Mucosa of stomach (tissue), 1 donor: ENCODE data around the gene HOXA3.

Experiments
- H3K27me3 ChIP-seq: one replicate; pipeline ENCODE4 v1.7.0; 2013; ENCODE audit warnings: mild to moderate bottlenecking, low read length; ENCODE audit not compliant: control insufficient read depth, insufficient read depth
- H3K36me3 ChIP-seq: one replicate; pipeline ENCODE4 v1.7.0; 2013; ENCODE audit warnings: low read length; ENCODE audit not compliant: control insufficient read depth, insufficient read depth
- H3K4me1 ChIP-seq: one replicate; pipeline ENCODE4 v1.7.0; 2013; ENCODE audit warnings: mild to moderate bottlenecking, low read length; ENCODE audit not compliant: control insufficient read depth, insufficient read depth
- H3K4me3 ChIP-seq: one replicate; pipeline ENCODE4 v1.7.0; 2013; ENCODE audit warnings: low read length
- H3K9ac ChIP-seq: one replicate; pipeline ENCODE4 v1.7.0; 2013; ENCODE audit warnings: mild to moderate bottlenecking, low read length, moderate library complexity
- H3K9me3 ChIP-seq: one replicate; pipeline ENCODE4 v1.7.0; 2013; ENCODE audit warnings: mild to moderate bottlenecking, low read length, moderate library complexity; ENCODE audit not compliant: control insufficient read depth
- donor health status: Pancreatic carcinoma.

HOXA3 gene

DNA sequence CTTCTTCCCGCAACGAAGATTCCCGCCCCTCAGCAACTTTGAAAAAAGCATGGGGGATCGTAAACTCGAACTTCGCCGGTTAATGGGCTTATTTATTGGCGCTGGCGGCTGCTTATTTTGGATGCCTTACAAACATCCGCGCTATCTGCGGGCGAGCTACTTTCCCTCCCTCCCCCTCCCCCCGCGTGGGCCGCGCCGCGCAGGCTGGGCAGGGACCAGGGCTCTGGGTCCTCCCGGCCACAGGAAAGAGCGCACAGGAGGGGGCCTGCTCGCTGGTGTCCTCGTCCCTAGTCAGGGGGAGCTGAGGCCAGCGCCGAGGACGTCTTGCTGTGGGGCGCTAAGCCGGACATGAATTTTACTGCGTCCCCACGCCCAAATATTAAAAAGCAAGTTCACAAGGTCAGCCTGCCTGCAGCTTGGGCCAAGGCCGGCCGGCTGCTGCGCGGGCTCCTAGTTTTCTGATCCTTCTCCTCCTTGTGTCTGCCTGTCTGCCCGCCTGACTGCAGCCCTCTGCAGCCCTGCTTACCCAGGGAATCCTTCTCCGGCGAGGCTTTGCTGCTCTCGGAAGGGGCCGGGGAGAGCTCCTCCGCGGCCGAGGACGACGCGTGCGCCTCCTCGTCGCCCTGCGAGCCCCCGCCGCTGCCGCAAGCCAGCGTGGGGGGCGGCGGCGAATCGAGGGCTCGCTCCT lies 20.6 kb upstream of the HOXA3 start:
- Histone ChIP-seq H3K4me3 (no peak overlapping the region), H3K36me3 (no peaks in the 10 kb centered on the region), H3K4me1 (peaks cover 15% of the 10 kb centered on the region), H3K9ac (no peak overlapping the region), H3K9me3 (no peaks in the 10 kb centered on the region), H3K27me3 (peaks cover 100% of the 10 kb centered on the region)

DNA sequence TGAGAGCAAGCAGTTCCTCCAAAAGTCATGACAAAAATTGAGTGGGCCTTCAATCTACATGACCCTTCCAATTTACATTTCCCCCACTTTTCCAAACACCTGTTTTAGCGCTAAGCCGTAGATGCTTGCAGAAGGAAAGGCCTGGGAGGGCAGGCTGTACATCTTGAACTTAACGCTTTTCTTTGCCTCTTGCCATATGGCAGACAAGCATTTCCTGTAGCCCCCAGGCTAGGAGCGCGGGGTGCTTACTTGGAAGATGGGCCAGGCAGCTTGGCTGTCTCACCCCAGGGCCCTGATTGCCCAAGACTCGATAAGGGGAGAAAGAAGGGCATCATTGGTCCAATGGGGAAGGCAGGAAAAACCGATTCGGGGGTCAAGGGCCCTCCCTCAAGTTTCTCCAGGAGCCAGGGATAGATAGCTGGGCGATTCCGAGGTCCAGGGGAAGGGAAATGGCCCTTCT lies 20.0 kb upstream of the HOXA3 start:
- no peaks in the 10 kb centered on the region for H3K36me3 ChIP-seq
- peaks cover 100% of the 10 kb centered on the region for H3K27me3 ChIP-seq
- no peaks in the 10 kb centered on the region for H3K9me3 ChIP-seq
- H3K9ac ChIP-seq: no peak overlapping the region
- no peak overlapping the region for H3K4me3 ChIP-seq
- H3K4me1 ChIP-seq: peaks cover 15% of the 10 kb centered on the region

- H3K36me3 ChIP-seq: no peaks in the 10 kb centered on the region
- H3K4me3 ChIP-seq: no peak overlapping the region
- no peak overlapping the region for H3K9ac ChIP-seq
- H3K27me3 ChIP-seq: peaks cover 100% of the 10 kb centered on the region
- H3K9me3 ChIP-seq: no peaks in the 10 kb centered on the region
- H3K4me1 ChIP-seq: peaks cover 15% of the 10 kb centered on the region
Observed at GRCh38 chr7:27171637-27172314, 19.4 kb upstream of the HOXA3 start.

GRCh38 chr7:27171325-27171636 lies 18.9 kb upstream of the HOXA3 start:
- H3K4me1 ChIP-seq: peaks cover 15% of the 10 kb centered on the region

GRCh38 chr7:27170426-27171324 lies 18.3 kb upstream of the HOXA3 start:
- no peaks in the 10 kb centered on the region for H3K36me3 ChIP-seq
- peaks cover 15% of the 10 kb centered on the region for H3K4me1 ChIP-seq
- no peak overlapping the region for H3K4me3 ChIP-seq
- peaks cover 100% of the 10 kb centered on the region for H3K27me3 ChIP-seq
- no peak overlapping the region for H3K9ac ChIP-seq
- H3K9me3 ChIP-seq: no peaks in the 10 kb centered on the region

More at GRCh38 chr7:27171325-27171636, 18.9 kb upstream of the HOXA3 start:
- H3K27me3 ChIP-seq: peaks cover 100% of the 10 kb centered on the region
- no peaks in the 10 kb centered on the region for H3K36me3 ChIP-seq
- H3K4me3 ChIP-seq: no peak overlapping the region
- H3K9ac ChIP-seq: no peak overlapping the region
- no peaks in the 10 kb centered on the region for H3K9me3 ChIP-seq

DNA sequence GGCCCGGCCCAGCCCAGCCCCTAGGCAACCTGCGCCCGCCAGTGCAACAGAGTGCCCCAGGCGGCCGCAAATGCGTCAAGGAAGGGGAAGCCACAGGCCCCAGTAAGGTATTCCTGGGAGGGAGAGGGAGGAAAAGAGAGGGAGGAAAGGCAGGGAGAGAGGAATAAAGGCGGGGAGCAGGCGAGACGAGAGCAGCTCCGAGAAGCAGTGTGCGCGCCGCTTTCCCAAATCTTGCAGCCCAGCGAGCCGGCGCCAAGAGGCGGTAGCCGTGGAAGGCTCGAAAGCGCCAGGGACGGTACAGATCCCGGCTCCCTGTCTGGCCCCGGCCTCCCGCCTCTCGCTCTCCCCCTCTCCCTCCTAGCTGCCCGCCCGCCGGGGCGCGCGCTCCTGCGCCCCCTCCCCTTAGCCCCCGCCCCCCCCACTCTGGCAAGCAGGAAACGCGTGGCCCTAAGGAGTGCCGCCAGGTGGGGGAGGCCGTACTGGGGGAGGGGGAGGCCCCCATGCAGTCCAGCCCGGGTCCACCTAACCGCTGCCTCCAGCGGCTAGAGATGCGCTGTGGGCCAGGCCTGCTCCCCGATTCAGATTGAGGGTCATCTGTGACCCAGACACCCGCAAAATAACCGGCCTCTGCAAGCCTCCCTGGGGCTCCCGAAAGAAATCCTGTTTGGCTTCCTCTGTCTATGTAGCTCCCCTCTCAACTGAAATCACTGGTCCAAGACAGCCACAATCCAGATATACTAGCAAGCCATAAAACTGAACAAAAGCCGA lies 17.5 kb upstream of the HOXA3 start:
- Histone ChIP-seq H3K27me3 (peaks cover 100% of the 10 kb centered on the region), H3K4me3 (no peak overlapping the region), H3K9ac (no peak overlapping the region), H3K9me3 (no peaks in the 10 kb centered on the region), H3K4me1 (peaks cover 15% of the 10 kb centered on the region), H3K36me3 (no peaks in the 10 kb centered on the region)

DNA sequence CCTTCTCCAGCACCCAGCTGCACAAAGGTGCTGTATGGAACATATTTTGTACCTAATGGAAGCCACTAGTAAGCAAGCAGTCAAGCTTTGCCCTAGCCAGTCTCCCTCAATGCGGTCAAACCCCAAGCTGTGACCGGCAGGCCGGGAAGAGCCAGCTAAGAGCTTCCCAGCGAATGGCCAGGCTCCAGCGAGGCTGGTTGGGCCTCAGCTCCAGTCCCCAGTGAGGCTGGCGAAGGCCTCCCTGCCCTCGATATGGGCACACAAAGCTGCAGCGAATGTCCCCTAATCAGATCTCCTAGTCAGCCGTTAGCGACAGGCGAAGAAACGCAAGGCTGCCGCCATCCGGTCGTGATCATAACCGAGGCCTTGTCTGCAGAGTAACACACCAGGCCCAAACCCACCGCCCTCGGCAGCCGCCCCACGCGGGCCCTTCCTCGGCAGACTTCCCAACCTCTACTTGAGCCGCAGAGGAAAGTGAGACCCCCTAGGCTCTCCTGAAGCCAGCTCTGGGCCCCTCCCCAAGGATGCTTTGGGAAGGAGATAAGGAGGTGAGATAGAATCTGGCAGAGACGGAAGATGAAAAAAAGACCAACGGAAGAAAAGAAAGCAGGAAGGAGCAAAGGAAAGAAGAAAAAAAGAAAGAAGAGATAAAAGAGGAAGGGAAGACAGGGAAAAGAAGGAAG lies 16.0 kb upstream of the HOXA3 start:
- Histone ChIP-seq H3K36me3 (no peaks in the 10 kb centered on the region), H3K9me3 (no peaks in the 10 kb centered on the region), H3K4me3 (no peak overlapping the region), H3K4me1 (peaks cover 17% of the 10 kb centered on the region), H3K27me3 (peaks cover 100% of the 10 kb centered on the region), H3K9ac (no peak overlapping the region)

DNA sequence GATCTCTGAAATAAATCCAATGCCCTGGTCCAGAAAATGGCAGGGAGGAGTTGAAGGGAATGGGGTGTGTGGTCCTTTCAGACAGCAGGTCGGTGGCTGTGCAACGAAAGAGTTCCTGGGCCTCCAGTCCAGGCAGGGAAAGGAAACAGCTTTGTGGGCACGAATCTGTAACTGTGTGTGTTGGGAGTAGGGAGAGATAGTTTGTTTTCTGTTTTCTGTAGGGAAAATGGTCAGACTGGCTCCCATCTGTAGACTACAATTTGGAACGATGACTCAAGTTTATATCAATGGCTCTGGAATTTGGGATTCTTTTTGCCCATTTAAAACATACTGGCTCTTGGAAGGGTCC lies 15.5 kb upstream of the HOXA3 start:
- no peaks in the 10 kb centered on the region for H3K9me3 ChIP-seq
- peaks cover 100% of the 10 kb centered on the region for H3K27me3 ChIP-seq
- H3K4me3 ChIP-seq: no peak overlapping the region
- H3K36me3 ChIP-seq: no peaks in the 10 kb centered on the region
- peaks cover 17% of the 10 kb centered on the region for H3K4me1 ChIP-seq
- H3K9ac ChIP-seq: no peak overlapping the region

- Histone ChIP-seq H3K36me3 (no peaks in the 10 kb centered on the region), H3K27me3 (peaks cover 99% of the 10 kb centered on the region), H3K9me3 (no peaks in the 10 kb centered on the region), H3K4me3 (no peak overlapping the region), H3K9ac (no peak overlapping the region), H3K4me1 (peaks cover 12% of the 10 kb centered on the region)
Observed at GRCh38 chr7:27166531-27167505, 14.4 kb upstream of the HOXA3 start.

DNA sequence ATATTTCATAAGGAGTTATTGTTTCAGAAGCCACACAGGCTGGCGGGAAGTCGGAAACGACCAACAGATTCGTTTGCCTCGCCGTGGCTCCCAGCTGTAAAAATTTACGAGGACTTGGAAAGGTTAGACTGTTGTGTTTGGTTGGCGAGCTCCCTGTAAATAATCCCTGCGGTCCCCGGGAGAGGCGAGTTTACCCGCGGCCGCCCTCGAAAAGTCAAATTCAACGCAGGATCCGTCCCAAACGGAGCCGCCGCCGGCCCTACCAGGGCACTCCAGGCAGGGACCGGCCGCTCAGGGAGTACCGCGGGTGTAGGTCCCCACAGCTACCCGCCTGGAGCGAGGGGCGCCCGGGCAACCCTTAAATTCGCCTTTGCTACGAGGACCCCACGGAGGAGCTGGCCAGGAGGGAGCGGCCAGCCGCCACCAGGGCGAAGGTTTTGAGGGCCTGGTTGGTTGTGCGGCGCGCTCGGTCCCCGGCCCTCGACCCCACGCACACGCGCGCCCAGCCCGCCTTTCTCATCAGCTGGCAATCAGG lies 13.7 kb upstream of the HOXA3 start:
- peaks cover 99% of the 10 kb centered on the region for H3K27me3 ChIP-seq
- H3K9me3 ChIP-seq: no peaks in the 10 kb centered on the region
- H3K9ac ChIP-seq: no peak overlapping the region
- H3K36me3 ChIP-seq: no peaks in the 10 kb centered on the region
- H3K4me3 ChIP-seq: no peak overlapping the region
- peaks cover 12% of the 10 kb centered on the region for H3K4me1 ChIP-seq
